Measurements from ENCODE around the gene SCNN1A. TPM values are rescaled to one million over a fixed set of nuclear protein-coding genes. Genes with fewer than 3 reads are reported as not detected.

Gene SCNN1A
- total RNA-seq, 2 experiments from 2014 or later = 1.1 to 2.0 TPM

- TF ChIP-seq CTCF (IDR thresholded peaks at IDR 0.05) = no peak
- H3K4me1 ChIP-seq (ENCODE audit: insufficient read depth, low read length) = peaks cover 22% of the 10 kb centered on the region
- H3K9me3 ChIP-seq (ENCODE audit: control insufficient read depth in 1 of 2, insufficient read depth in 1 of 2, low read length in 2 of 2) = no peaks in the 10 kb centered on the region
- no peak overlapping the region for H3K4me3 ChIP-seq (ENCODE audit: low read length)
- no peak for ATAC-seq (ENCODE audit: poor library complexity)
- H3K4me3 Mint-ChIP-seq = no peak overlapping the region
- peaks cover 1% of the 10 kb centered on the region for H3K27me3 Mint-ChIP-seq
- no peaks in the 10 kb centered on the region for H3K27me3 ChIP-seq (ENCODE audit: control insufficient read depth in 1 of 2, insufficient read depth in 2 of 2, low read length in 2 of 2)
- ChIA-PET CTCF (no interaction called here), POLR2A (no interaction called here)
- H3K36me3 ChIP-seq (ENCODE audit: insufficient read depth, low read length) = no peaks in the 10 kb centered on the region
- H3K27ac ChIP-seq (ENCODE audit: low read depth in 1 of 2, low read length in 2 of 2) = no peak overlapping the region
- intact Hi-C loops (cut with DNase I, micrococcal nuclease) = no loop called here
- H3K27ac Mint-ChIP-seq = no peak overlapping the region
- H3K4me1 Mint-ChIP-seq (ENCODE audit: low read depth) = peaks cover 27% of the 10 kb centered on the region
- no peak for DNase-seq
- no peaks in the 10 kb centered on the region for H3K9me3 Mint-ChIP-seq
- H3K36me3 Mint-ChIP-seq (ENCODE audit: low read depth) = no peaks in the 10 kb centered on the region
Measured at GRCh38 chr12:6316921-6317692, 58.3 kb downstream of the SCNN1A start.

- Mint-ChIP-seq H3K27ac (no peak overlapping the region), H3K36me3 (ENCODE audit: low read depth) (no peaks in the 10 kb centered on the region), H3K4me1 (ENCODE audit: low read depth) (peaks cover 22% of the 10 kb centered on the region), H3K9me3 (no peaks in the 10 kb centered on the region), H3K27me3 (peaks cover 9% of the 10 kb centered on the region), H3K4me3 (no peak overlapping the region)
- intact Hi-C loops (cut with DNase I, micrococcal nuclease) = no loop called here
- TF ChIP-seq CTCF (IDR thresholded peaks at IDR 0.05) = no peak
- Histone ChIP-seq H3K4me3 (ENCODE audit: low read length) (no peak overlapping the region), H3K9me3 (ENCODE audit: control insufficient read depth in 1 of 2, insufficient read depth in 1 of 2, low read length in 2 of 2) (no peaks in the 10 kb centered on the region), H3K27ac (ENCODE audit: low read depth in 1 of 2, low read length in 2 of 2) (no peak overlapping the region), H3K27me3 (ENCODE audit: control insufficient read depth in 1 of 2, insufficient read depth in 2 of 2, low read length in 2 of 2) (peaks cover 4 to 5% of the 10 kb centered on the region in 2 experiments), H3K4me1 (ENCODE audit: insufficient read depth, low read length) (peaks cover 25% of the 10 kb centered on the region), H3K36me3 (ENCODE audit: insufficient read depth, low read length) (no peaks in the 10 kb centered on the region)
- ATAC-seq (ENCODE audit: poor library complexity) = no peak
- DNase-seq = no peak
- CTCF ChIA-PET = no interaction called here
- POLR2A ChIA-PET = no interaction called here
Measured at GRCh38 chr12:6315704-6316597, 59.4 kb downstream of the SCNN1A start.

GRCh38 chr12:6315184-6315583, 60.2 kb downstream of the SCNN1A start:
- POLR2A ChIA-PET = no interaction called here
- Histone ChIP-seq H3K4me1 (ENCODE audit: insufficient read depth, low read length) (peaks cover 30% of the 10 kb centered on the region), H3K9me3 (ENCODE audit: control insufficient read depth in 1 of 2, insufficient read depth in 1 of 2, low read length in 2 of 2) (peaks cover 0 to 1% of the 10 kb centered on the region in 2 experiments), H3K27ac (ENCODE audit: low read depth in 1 of 2, low read length in 2 of 2) (no peak overlapping the region), H3K4me3 (ENCODE audit: low read length) (no peak overlapping the region), H3K36me3 (ENCODE audit: insufficient read depth, low read length) (no peaks in the 10 kb centered on the region), H3K27me3 (ENCODE audit: control insufficient read depth in 1 of 2, insufficient read depth in 2 of 2, low read length in 2 of 2) (peaks cover 9 to 12% of the 10 kb centered on the region in 2 experiments)
- Mint-ChIP-seq H3K27ac (no peak overlapping the region), H3K4me1 (ENCODE audit: low read depth) (peaks cover 22% of the 10 kb centered on the region), H3K27me3 (peaks cover 10% of the 10 kb centered on the region), H3K36me3 (ENCODE audit: low read depth) (no peaks in the 10 kb centered on the region), H3K4me3 (no peak overlapping the region), H3K9me3 (no peaks in the 10 kb centered on the region)
- TF ChIP-seq CTCF (IDR thresholded peaks at IDR 0.05) = no peak
- CTCF ChIA-PET = no interaction called here
- intact Hi-C loops (cut with DNase I, micrococcal nuclease) = no loop called here
- ATAC-seq (ENCODE audit: poor library complexity) (no peak), DNase-seq (no peak)
